ENCODE measurements around the gene RBM44.
"Not testable (repeated sequence)": the region's sequence is repeated elsewhere in the genome, so short reads cannot be mapped to it uniquely, and the experiment has no call there.

Gene RBM44

GRCh38 chr2:237779521-237779920 lies 19.1 kb upstream of the RBM44 start:
- no peak for DNase-seq

- no peak for DNase-seq
These were observed 16.4 kb upstream of the RBM44 start for GRCh38 chr2:237782181-237782580.

- DNase-seq: not testable (repeated sequence)
These were observed 14.9 kb upstream of the RBM44 start for GRCh38 chr2:237783678-237784077.

GRCh38 chr2:237786936-237787335 lies 11.6 kb upstream of the RBM44 start:
- DNase-seq: no peak

- DNase-seq: no peak
These were observed 8.2 kb upstream of the RBM44 start for GRCh38 chr2:237790353-237790752.

GRCh38 chr2:237791977-237792727 lies 6.4 kb upstream of the RBM44 start:
- DNase-seq: no peak

GRCh38 chr2:237797253-237797652 lies 1.3 kb upstream of the RBM44 start:
- DNase-seq: no peak

- DNase-seq: no peak
These were observed 465 bp downstream of the RBM44 start for GRCh38 chr2:237799060-237799428.

- DNase-seq: no peak
These were observed 2.9 kb downstream of the RBM44 start for GRCh38 chr2:237801466-237801865.

- DNase-seq: no peak
These were observed 7.8 kb downstream of the RBM44 start for GRCh38 chr2:237806334-237806733.

- no peak for DNase-seq
These were observed 17.1 kb downstream of the RBM44 start for GRCh38 chr2:237815637-237816036.

- no peak for DNase-seq
These were observed 18.0 kb downstream of the RBM44 start for GRCh38 chr2:237816531-237816930.

- no peak for DNase-seq
These were observed 19.5 kb downstream of the RBM44 start for GRCh38 chr2:237818066-237818473.

- DNase-seq: no peak
These were observed 20.7 kb downstream of the RBM44 start for GRCh38 chr2:237819231-237819630.

- no peak for DNase-seq
These were observed 21.8 kb downstream of the RBM44 start for GRCh38 chr2:237820421-237820820.

- no peak for DNase-seq
These were observed 25.0 kb downstream of the RBM44 start for GRCh38 chr2:237823544-237823943.

GRCh38 chr2:237824085-237824484 lies 25.5 kb downstream of the RBM44 start:
- no peak for DNase-seq

- no peak for DNase-seq
These were observed 28.9 kb downstream of the RBM44 start for GRCh38 chr2:237827421-237827987.

- no peak for DNase-seq
These were observed 31.9 kb downstream of the RBM44 start for GRCh38 chr2:237830522-237830921.

- DNase-seq: no peak
These were observed 35.0 kb downstream of the RBM44 start for GRCh38 chr2:237833546-237833945.

GRCh38 chr2:237835372-237835771 lies 36.8 kb downstream of the RBM44 start:
- no peak for DNase-seq

GRCh38 chr2:237841051-237841450 lies 42.5 kb downstream of the RBM44 start:
- no peak for DNase-seq

- not testable (repeated sequence) for DNase-seq
These were observed 50.4 kb downstream of the RBM44 start for GRCh38 chr2:237848940-237849339.

GRCh38 chr2:237854295-237854694 lies 55.7 kb downstream of the RBM44 start:
- no peak for DNase-seq

- no peak for DNase-seq
These were observed 59.2 kb downstream of the RBM44 start for GRCh38 chr2:237857791-237858190.
